Right cardiac atrium (tissue), 5 donors: ENCODE measurements around the gene NOD2. TPM values are rescaled to one million over a fixed set of nuclear protein-coding genes. Genes with fewer than 3 reads are reported as not detected.

Source experiments
- ATAC-seq, 2 donors: fragments of 200-7000 bp; cut with Tn5 transposase; one replicate each; pipeline versions ENCODE4 v1.8.0 to v1.9.1; 2020; ENCODE audit warnings: moderate library complexity in 2 of 2, mild to moderate bottlenecking in 1 of 2
- DNase-seq, 3 donors: peaks; one replicate each; pipeline ENCODE4 v3.0.0-alpha.2; 2020
- H3K27ac ChIP-seq: one replicate; pipeline ENCODE4 v1.5.1; 2013; ENCODE audit warnings: mild to moderate bottlenecking, low read length, control low read depth, moderate library complexity
- H3K27me3 ChIP-seq: one replicate; pipeline ENCODE4 v1.6.1; 2013; ENCODE audit not compliant: control insufficient read depth, insufficient read depth
- H3K4me1 ChIP-seq: one replicate; pipeline ENCODE4 v1.6.1; 2013; ENCODE audit warnings: low read length; ENCODE audit not compliant: control insufficient read depth, insufficient read depth
- H3K4me3 ChIP-seq: one replicate; pipeline ENCODE4 v1.5.1; 2013; ENCODE audit warnings: low read length, control low read depth
- H3K9me3 ChIP-seq: one replicate; pipeline ENCODE4 v1.6.1; 2013; ENCODE audit warnings: low read length; ENCODE audit not compliant: control insufficient read depth
- WGBS: extraction: QIAGEN DNeasy Blood & Tissue Kit; methylation state at CpG from one replicate; pipeline ENCODE4 v1.1.7; 2013; 5-methylcytosine and 5-hydroxymethylcytosine counted together
- intact Hi-C, 4 donors: fragments of 100-400 bp; cut with DNase I; formaldehyde crosslinking; loops; one replicate each; pipeline versions ENCODE4 v1.11.0 to v1.14.0; 2022 to 2023
- polyA plus RNA-seq: library from polyadenylated mRNA; stranded (reverse); fragments of 200-250 nt; gene quantifications from one replicate; pipeline ENCODE4 v1.2.3, GENCODE V29; 2013
- total RNA-seq, 4 donors: library from RNA; stranded (reverse); fragmentation: NEBNext Ultra II Directional; extraction: Animal tissue kit (Norgen Biotek cat#: 25700); gene quantifications; one replicate each; pipeline ENCODE4 v1.2.1, GENCODE V29; 2021
- donor health status: healthy with polysubstance abuse.
- donor health status: DM: no; HTN: yes; CAD: no.
- donor health status: DM: no; HTN: no; CAD: no.
- donor health status: DM: no; HTN: yes; CAD: no; lungs with severe emphysema.
- donor health status: DM: yes; HTN: yes; CAD: no.

The NOD2 gene
- total and polyA plus RNA-seq, 5 donors, result 0.52 to 1.5 (median 0.82) TPM

- 91% methylated on average over 7 of the region's 7 CpGs for WGBS
- no peaks in the 10 kb centered on the region for H3K27me3 ChIP-seq
- no peak overlapping the region for H3K27ac ChIP-seq
- no peaks in the 10 kb centered on the region for H3K9me3 ChIP-seq
- DNase-seq (no peak), ATAC-seq (no peak)
- H3K4me3 ChIP-seq, result no peak overlapping the region
- intact Hi-C loops, result no loop called here
- H3K4me1 ChIP-seq, result no peaks in the 10 kb centered on the region
These were observed 40.1 kb downstream of the NOD2 start for GRCh38 chr16:50733468-50733867.

GRCh38 chr16:50735629-50736122, 42.3 kb downstream of the NOD2 start:
- ATAC-seq (no peak), DNase-seq (no peak)
- no peaks in the 10 kb centered on the region for H3K9me3 ChIP-seq
- no peak overlapping the region for H3K27ac ChIP-seq
- H3K4me1 ChIP-seq, result no peaks in the 10 kb centered on the region
- WGBS, result 56% methylated on average over 7 of the region's 7 CpGs
- intact Hi-C loops, result no loop called here
- no peaks in the 10 kb centered on the region for H3K27me3 ChIP-seq
- no peak overlapping the region for H3K4me3 ChIP-seq

GRCh38 chr16:50736448-50736847, 43.0 kb downstream of the NOD2 start:
- Histone ChIP-seq H3K4me1 (no peaks in the 10 kb centered on the region), H3K4me3 (no peak overlapping the region), H3K9me3 (no peaks in the 10 kb centered on the region), H3K27ac (no peak overlapping the region), H3K27me3 (no peaks in the 10 kb centered on the region)
- 82% methylated on average over 9 of the region's 9 CpGs for WGBS
- intact Hi-C loops, result no loop called here
- DNase-seq, result no peak
- no peak for ATAC-seq

- Histone ChIP-seq H3K4me1 (no peaks in the 10 kb centered on the region), H3K4me3 (no peak overlapping the region), H3K27ac (no peak overlapping the region), H3K9me3 (no peaks in the 10 kb centered on the region), H3K27me3 (no peaks in the 10 kb centered on the region)
- intact Hi-C loops, result no loop called here
- 92% methylated on average over 1 of the region's 1 CpG for WGBS
- ATAC-seq, result no peak
- DNase-seq, result no peak
These were observed 44.1 kb downstream of the NOD2 start for GRCh38 chr16:50737420-50737959.

GRCh38 chr16:50739031-50739430, 45.6 kb downstream of the NOD2 start:
- Histone ChIP-seq H3K27ac (no peak overlapping the region), H3K4me1 (no peaks in the 10 kb centered on the region), H3K27me3 (no peaks in the 10 kb centered on the region), H3K4me3 (no peak overlapping the region), H3K9me3 (no peaks in the 10 kb centered on the region)
- intact Hi-C loops, result no loop called here
- no peak for ATAC-seq
- no peak for DNase-seq
- WGBS, result 84% methylated on average over 1 of the region's 1 CpG

- intact Hi-C loops, result no loop called here
- no peaks in the 10 kb centered on the region for H3K27me3 ChIP-seq
- H3K27ac ChIP-seq, result no peak overlapping the region
- no peak for ATAC-seq
- H3K9me3 ChIP-seq, result no peaks in the 10 kb centered on the region
- no peak overlapping the region for H3K4me3 ChIP-seq
- WGBS, result 72% methylated on average over 1 of the region's 1 CpG
- no peaks in the 10 kb centered on the region for H3K4me1 ChIP-seq
- no peak for DNase-seq
These were observed 47.3 kb downstream of the NOD2 start for GRCh38 chr16:50740736-50741135.

GRCh38 chr16:50741225-50741780, 47.9 kb downstream of the NOD2 start:
- WGBS, result 7% methylated on average over 21 of the region's 21 CpGs
- no peaks in the 10 kb centered on the region for H3K4me1 ChIP-seq
- no peak for ATAC-seq
- H3K4me3 ChIP-seq, result peak overlapping the region; percentile 48
- intact Hi-C loops, result no loop called here
- peak overlapping the region; percentile 50 for H3K27ac ChIP-seq
- no peaks in the 10 kb centered on the region for H3K27me3 ChIP-seq
- no peaks in the 10 kb centered on the region for H3K9me3 ChIP-seq
- peak; percentile 45 to 70 (median 61) for DNase-seq

GRCh38 chr16:50741781-50742575, 48.6 kb downstream of the NOD2 start, which contains the start of gene CYLD:
TSS of gene CYLD (plus strand) at chr16:50742086. CDS start at chr16:50749699, 7,613 bp downstream.
- intact Hi-C loops, result no loop called here
- ATAC-seq, result peak; percentile 99
- WGBS, result under 1% methylated on average over 93 of the region's 93 CpGs

GRCh38 chr16:50742576-50743200, 49.3 kb downstream of the NOD2 start:
- Histone ChIP-seq H3K4me1 (no peaks in the 10 kb centered on the region), H3K27ac (peak overlapping the region; percentile 65), H3K27me3 (no peaks in the 10 kb centered on the region), H3K9me3 (no peaks in the 10 kb centered on the region), H3K4me3 (peak overlapping the region; percentile 94)
- 2% methylated on average over 28 of the region's 28 CpGs for WGBS
- intact Hi-C loops, result no loop called here
- DNase-seq (peak in 2 of 3 donors; percentile 37 to 77), ATAC-seq (no peak)

More at GRCh38 chr16:50741781-50742575, 48.6 kb downstream of the NOD2 start, which contains the start of gene CYLD:
- no peaks in the 10 kb centered on the region for H3K27me3 ChIP-seq
- DNase-seq, result peak; percentile 100
- no peaks in the 10 kb centered on the region for H3K9me3 ChIP-seq
- H3K4me3 ChIP-seq, result peak within 1 kb of the TSS; percentile 94
- H3K4me1 ChIP-seq, result no peaks in the 10 kb centered on the region
- peak within 1 kb of the TSS; percentile 65 for H3K27ac ChIP-seq

- Histone ChIP-seq H3K4me1 (no peaks in the 10 kb centered on the region), H3K27ac (no peak overlapping the region), H3K4me3 (no peak overlapping the region), H3K27me3 (no peaks in the 10 kb centered on the region), H3K9me3 (no peaks in the 10 kb centered on the region)
- 62% methylated on average over 3 of the region's 3 CpGs for WGBS
- no peak for ATAC-seq
- intact Hi-C loops, result no loop called here
- no peak for DNase-seq
These were observed 50.3 kb downstream of the NOD2 start for GRCh38 chr16:50743581-50744225.
